Measurements from ENCODE around the gene ZDHHC5.

The ZDHHC5 gene

DNA sequence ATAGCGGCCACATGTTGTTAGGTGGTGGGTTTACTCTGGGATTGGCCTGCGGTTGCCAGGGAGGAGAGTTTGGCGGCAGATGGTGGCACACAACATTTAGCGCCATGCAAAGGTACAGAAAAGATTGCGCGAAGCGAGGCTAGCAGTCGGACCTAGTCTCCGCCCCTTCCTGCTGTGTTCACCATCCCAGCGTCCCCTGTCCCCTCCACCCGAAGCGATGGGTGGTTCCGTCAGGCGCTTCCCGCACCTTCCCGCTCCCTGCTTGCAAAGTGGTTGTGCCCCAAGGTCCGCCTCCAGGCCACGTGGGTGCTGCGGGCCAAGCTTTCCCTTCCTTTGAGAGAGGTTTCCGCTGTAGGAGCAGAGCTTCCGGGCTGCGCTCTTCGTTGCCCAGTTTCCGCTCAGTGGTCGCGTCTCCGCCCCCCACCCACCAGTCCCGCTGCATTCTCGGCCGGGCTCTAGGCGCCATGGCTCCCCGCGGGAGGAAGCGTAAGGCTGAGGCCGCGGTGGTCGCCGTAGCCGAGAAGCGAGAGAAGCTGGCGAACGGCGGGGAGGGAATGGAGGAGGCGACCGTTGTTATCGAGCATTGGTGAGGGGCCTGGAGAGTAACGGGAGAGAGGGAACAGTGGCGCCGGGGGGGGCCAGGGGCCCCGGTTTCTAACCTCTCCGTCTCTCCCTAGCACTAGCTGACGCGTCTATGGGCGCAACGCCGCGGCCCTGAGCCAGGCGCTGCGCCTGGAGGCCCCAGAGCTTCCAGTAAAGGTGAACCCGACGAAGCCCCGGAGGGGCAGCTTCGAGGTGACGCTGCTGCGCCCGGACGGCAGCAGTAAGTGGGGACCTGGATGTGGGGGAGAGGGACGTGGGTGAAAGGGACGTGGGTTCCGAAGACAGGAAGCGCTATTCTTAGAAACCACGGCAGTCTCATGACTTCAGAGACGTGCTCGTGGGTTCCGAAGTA lies 73.5 kb downstream of the ZDHHC5 start, which contains the start of gene SELENOH:
TSS of gene SELENOH (plus strand) at position 360 of the 955 bp plus-strand sequence. CDS start at position 465, 105 bp downstream.
- FAIRE-seq: no peak

DNA sequence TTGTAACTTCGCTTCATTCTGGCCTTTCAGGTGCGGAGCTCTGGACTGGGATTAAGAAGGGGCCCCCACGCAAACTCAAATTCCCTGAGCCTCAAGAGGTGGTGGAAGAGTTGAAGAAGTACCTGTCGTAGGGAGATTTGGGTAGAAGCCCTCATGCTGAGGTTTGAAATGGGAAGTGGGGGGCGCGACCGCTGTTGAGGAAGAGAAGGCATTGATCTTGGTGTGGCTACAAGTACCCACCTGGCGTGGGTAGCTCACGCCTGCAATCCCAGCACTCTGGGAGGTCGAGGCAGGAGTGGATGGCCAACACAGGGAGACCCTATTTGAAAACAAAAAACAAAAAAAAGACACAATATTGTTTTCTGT lies 74.2 kb downstream of the ZDHHC5 start:
- FAIRE-seq: no peak

DNA sequence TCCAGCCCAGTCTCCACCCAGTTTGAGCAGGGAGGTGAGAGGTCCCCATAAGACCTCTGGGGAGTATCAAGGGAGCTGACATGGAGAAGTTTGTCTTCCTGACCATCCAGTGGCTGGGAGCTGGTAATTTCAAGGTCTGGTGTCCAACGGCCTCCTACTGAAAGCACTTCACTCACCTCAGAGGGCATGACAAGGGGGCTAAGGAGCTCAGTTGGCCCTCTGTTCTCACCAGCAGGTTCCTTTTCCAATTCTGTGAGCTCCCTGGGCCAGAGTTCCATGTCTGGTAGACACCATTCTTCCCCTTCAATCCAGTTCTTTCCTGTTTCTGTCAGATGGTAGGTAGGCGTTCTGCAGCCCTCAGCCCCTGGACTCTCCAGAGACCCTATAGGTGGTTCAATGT lies 76.4 kb downstream of the ZDHHC5 start:
- no peak for FAIRE-seq

DNA sequence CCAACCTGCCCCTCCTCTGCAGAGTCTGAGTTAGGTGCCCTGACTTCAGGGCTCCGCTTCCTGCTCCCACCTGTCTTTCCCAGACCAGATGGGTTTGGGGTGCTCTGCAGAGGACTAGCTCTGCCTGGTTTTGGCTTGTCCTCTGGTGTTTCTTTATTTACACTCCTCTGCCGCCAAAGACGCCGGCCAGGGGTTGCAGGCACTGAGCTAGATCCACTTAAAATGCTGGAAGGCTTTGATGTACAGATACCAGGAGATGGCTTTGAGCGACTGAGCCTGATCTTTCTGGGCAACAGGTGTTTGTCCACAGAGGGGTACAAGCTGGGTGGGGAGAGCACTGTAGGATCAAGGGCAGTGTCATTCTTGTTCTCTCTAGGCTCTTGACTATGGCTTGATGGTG lies 77.3 kb downstream of the ZDHHC5 start:
- FAIRE-seq: no peak

DNA sequence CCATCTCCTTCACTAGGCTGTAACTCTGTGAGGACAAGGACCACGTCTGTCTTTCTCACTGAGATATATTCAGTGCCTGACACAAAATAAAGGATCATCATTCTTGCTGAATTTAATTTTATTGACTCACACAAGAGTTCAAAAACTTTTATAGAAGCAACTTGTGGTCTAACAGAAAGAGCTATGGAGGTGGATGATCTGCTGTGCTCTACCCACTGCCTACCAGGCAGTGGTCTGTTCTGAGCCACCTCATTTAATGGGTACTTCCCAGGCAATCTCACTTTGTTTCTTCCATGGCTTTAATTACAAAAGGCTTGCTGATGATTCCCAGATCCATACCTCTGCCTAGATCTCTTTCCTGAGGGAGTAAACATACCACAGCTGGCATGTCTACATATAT lies 79.0 kb downstream of the ZDHHC5 start:
- FAIRE-seq: no peak
